ENCODE data around the gene ABHD17C.

Gene ABHD17C

DNA sequence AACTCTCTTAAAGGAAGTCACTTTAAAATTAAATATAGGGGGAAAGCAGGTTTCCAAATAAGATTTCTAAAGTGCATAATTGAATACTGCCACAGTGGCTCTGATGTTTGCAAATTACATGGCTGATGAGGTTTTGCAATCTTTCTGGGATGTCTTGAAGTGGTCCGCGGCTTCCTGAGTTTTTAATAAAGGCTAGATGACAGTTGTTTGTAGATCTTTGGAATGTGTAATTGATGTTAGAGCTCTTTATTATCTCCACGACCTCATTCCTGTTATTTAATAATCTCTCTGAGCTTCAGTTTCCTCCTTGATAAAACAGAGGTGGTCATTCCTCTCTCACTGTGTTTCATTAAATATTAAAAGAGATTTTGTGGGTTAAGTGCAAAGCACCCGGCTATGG, 57.1 kb downstream of the ABHD17C start:
- TF ChIP-seq POLR2AphosphoS5 (IDR thresholded peaks at IDR 0.05; ENCODE audit: low read depth, low read length), result no peak
- no peak for TF ChIP-seq TAF1 (IDR thresholded peaks at IDR 0.05; ENCODE audit: borderline replicate concordance, insufficient read depth, low read length)
- no peak for TF ChIP-seq SIN3A (IDR thresholded peaks at IDR 0.05; ENCODE audit: borderline replicate concordance, insufficient read depth, low read length)
- no peak for TF ChIP-seq FOXP2 (optimal IDR thresholded peaks at IDR 0.05; ENCODE audit: borderline replicate concordance, extremely low read depth, extremely low read length, insufficient read depth)
- TF ChIP-seq, protein P1, sequence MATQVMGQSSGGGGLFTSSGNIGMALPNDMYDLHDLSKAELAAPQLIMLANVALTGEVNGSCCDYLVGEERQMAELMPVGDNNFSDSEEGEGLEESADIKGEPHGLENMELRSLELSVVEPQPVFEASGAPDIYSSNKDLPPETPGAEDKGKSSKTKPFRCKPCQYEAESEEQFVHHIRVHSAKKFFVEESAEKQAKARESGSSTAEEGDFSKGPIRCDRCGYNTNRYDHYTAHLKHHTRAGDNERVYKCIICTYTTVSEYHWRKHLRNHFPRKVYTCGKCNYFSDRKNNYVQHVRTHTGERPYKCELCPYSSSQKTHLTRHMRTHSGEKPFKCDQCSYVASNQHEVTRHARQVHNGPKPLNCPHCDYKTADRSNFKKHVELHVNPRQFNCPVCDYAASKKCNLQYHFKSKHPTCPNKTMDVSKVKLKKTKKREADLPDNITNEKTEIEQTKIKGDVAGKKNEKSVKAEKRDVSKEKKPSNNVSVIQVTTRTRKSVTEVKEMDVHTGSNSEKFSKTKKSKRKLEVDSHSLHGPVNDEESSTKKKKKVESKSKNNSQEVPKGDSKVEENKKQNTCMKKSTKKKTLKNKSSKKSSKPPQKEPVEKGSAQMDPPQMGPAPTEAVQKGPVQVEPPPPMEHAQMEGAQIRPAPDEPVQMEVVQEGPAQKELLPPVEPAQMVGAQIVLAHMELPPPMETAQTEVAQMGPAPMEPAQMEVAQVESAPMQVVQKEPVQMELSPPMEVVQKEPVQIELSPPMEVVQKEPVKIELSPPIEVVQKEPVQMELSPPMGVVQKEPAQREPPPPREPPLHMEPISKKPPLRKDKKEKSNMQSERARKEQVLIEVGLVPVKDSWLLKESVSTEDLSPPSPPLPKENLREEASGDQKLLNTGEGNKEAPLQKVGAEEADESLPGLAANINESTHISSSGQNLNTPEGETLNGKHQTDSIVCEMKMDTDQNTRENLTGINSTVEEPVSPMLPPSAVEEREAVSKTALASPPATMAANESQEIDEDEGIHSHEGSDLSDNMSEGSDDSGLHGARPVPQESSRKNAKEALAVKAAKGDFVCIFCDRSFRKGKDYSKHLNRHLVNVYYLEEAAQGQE (IDR thresholded peaks at IDR 0.05; ENCODE audit: insufficient read depth in 1 of 2, low read depth in 2 of 2, low read length in 2 of 2), result no peak

DNA sequence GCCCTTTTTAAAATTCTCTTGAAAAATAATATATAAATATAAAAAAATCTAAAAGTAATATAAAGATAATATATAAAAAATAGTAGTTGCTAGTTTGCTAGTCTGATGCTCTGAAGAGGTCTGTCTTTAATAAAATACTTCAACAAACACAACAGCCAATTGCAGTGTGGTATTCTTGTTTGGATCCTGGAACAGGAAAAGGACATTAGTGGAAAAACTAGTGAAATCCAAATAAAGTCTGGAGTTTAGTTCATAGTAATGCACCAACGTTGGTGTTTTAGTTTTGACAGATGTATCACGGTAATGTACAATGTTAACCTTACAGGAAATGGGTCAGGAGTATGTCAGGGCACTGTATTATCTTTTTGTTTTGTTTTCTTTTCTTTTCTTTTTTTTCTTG, 58.1 kb downstream of the ABHD17C start:
- TF ChIP-seq FOXP2 (optimal IDR thresholded peaks at IDR 0.05; ENCODE audit: borderline replicate concordance, extremely low read depth, extremely low read length, insufficient read depth) (no peak), SIN3A (IDR thresholded peaks at IDR 0.05; ENCODE audit: borderline replicate concordance, insufficient read depth, low read length) (no peak), POLR2AphosphoS5 (IDR thresholded peaks at IDR 0.05; ENCODE audit: low read depth, low read length) (no peak), TAF1 (IDR thresholded peaks at IDR 0.05; ENCODE audit: borderline replicate concordance, insufficient read depth, low read length) (no peak)
- TF ChIP-seq, protein P1 (IDR thresholded peaks at IDR 0.05; ENCODE audit: insufficient read depth in 1 of 2, low read depth in 2 of 2, low read length in 2 of 2), result no peak

DNA sequence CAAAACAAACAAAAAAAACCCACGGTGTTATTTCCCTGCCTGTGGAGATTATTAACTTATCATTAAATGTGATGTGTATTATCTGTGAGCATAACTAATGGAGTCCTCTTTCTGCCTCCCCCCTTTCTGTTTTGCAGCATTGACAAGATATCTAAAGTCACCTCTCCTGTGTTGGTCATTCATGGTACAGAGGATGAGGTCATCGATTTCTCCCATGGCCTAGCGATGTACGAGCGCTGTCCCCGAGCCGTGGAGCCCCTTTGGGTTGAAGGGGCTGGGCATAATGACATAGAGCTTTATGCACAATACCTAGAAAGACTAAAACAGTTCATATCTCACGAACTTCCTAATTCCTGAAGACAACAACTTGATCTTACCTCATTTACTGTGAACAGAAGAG, 58.9 kb downstream of the ABHD17C start:
- TF ChIP-seq FOXP2 (optimal IDR thresholded peaks at IDR 0.05; ENCODE audit: borderline replicate concordance, extremely low read depth, extremely low read length, insufficient read depth) (no peak), SIN3A (IDR thresholded peaks at IDR 0.05; ENCODE audit: borderline replicate concordance, insufficient read depth, low read length) (no peak), POLR2AphosphoS5 (IDR thresholded peaks at IDR 0.05; ENCODE audit: low read depth, low read length) (no peak), TAF1 (IDR thresholded peaks at IDR 0.05; ENCODE audit: borderline replicate concordance, insufficient read depth, low read length) (no peak)
- TF ChIP-seq, protein P1 (IDR thresholded peaks at IDR 0.05; ENCODE audit: insufficient read depth in 1 of 2, low read depth in 2 of 2, low read length in 2 of 2), result no peak

DNA sequence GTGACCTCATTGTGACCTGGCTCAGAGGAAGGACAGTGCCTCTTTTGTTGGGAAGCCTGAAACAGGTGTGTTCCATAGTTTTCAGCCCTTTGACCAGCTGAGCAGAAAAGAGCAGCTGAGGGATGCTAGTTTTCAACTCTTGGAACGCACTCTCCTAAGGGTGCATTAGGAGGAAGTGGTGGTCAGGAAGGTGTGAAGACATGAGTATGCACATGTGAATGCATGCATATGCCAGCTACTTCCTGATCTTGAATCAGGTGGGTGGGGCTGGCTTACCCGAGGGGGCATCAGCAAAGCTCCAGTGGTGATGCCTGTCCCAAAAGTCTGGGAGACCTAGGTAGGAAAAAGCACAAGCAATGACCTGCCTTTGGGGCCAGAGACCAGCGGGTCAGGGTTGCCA, 60.8 kb downstream of the ABHD17C start:
- TF ChIP-seq, protein P1 (IDR thresholded peaks at IDR 0.05; ENCODE audit: insufficient read depth in 1 of 2, low read depth in 2 of 2, low read length in 2 of 2), result no peak
- TF ChIP-seq SIN3A (IDR thresholded peaks at IDR 0.05; ENCODE audit: borderline replicate concordance, insufficient read depth, low read length), result no peak
- no peak for TF ChIP-seq POLR2AphosphoS5 (IDR thresholded peaks at IDR 0.05; ENCODE audit: low read depth, low read length)
- no peak for TF ChIP-seq TAF1 (IDR thresholded peaks at IDR 0.05; ENCODE audit: borderline replicate concordance, insufficient read depth, low read length)
- no peak for TF ChIP-seq FOXP2 (optimal IDR thresholded peaks at IDR 0.05; ENCODE audit: borderline replicate concordance, extremely low read depth, extremely low read length, insufficient read depth)
